Panc1 (cell line): ENCODE data around the gene TMSB10. TPM values are rescaled to one million over a fixed set of nuclear protein-coding genes. Genes with fewer than 3 reads are reported as not detected.
A peak's percentile ranks its signal among the peaks of the same experiment; 100 is the strongest.

Experiments used
- ATAC-seq: fragments of 200-7000 bp; cut with Tn5 transposase; 2 replicates; pipeline ENCODE4 v1.9.1; 2020; ENCODE audit warnings: mild to moderate bottlenecking, moderate library complexity
- BruUV-seq: library from RNA; stranded (reverse); fragments of 400-500 nt; replicated peaks from 2 replicates; lab custom pipeline; 2021; lab: Mats Ljungman, UMichigan
- CTCF ChIA-PET: fragments of 300-600 bp; sonication (Branson Sonifier 250); formaldehyde crosslinking; loops from one replicate; lab custom pipeline; 2022; ENCODE audit warnings: antibody characterized with exemption; lab: Charles Lee
- POLR2A ChIA-PET: fragments of 300-600 bp; sonication (Branson Sonifier 250); formaldehyde crosslinking; loops from one replicate; lab custom pipeline; 2022; ENCODE audit warnings: antibody characterized with exemption; lab: Charles Lee
- DNase-seq: peaks from one replicate; pipeline ENCODE4 v3.0.0-alpha.2; 2010; ENCODE audit warnings: low read depth, low spot score
- H3K27ac ChIP-seq: 2 replicates; pipeline ENCODE4 v1.5.1; 2011; ENCODE audit warnings: mild to moderate bottlenecking, low read length, inconsistent platforms
- H3K27me3 ChIP-seq: fragments of 200-500 bp; sonication (Bioruptor generic); 2 replicates; pipeline ENCODE4 v1.6.0; 2014; ENCODE audit warnings: low read length, inconsistent platforms; ENCODE audit not compliant: control insufficient read depth, insufficient read depth
- H3K36me3 ChIP-seq: fragments of 200-500 bp; sonication (Bioruptor generic); 2 replicates; pipeline ENCODE4 v1.5.1; 2014; ENCODE audit warnings: inconsistent platforms, mild to moderate bottlenecking, low read length, moderate library complexity; ENCODE audit not compliant: control insufficient read depth, insufficient read depth
- H3K4me1 ChIP-seq: 2 replicates; pipeline ENCODE4 v1.5.1; 2011; ENCODE audit warnings: inconsistent platforms, mild to moderate bottlenecking, low read length, moderate library complexity; ENCODE audit not compliant: control insufficient read depth, insufficient read depth
- H3K4me3 ChIP-seq, 2 experiments: 2 replicates each; pipeline ENCODE4 v1.5.1; 2011 to 2012; ENCODE audit warnings: low read depth in 2 of 2, low read length in 2 of 2, mild to moderate bottlenecking in 2 of 2, inconsistent platforms in 1 of 2, moderate library complexity in 1 of 2
- H3K9me3 ChIP-seq: fragments of 200-500 bp; sonication (Bioruptor generic); 2 replicates; pipeline ENCODE4 v1.5.1; 2014; ENCODE audit warnings: low read depth, mild to moderate bottlenecking, inconsistent platforms, low read length, moderate library complexity; ENCODE audit not compliant: control insufficient read depth, insufficient read depth
- POLR2AphosphoS5 ChIP-seq: IDR thresholded peaks from 2 replicates; pipeline ENCODE4 v1.6.1; 2012; ENCODE audit warnings: mild to moderate bottlenecking, low read depth, low read length, moderate library complexity
- SIN3A ChIP-seq: IDR thresholded peaks from 2 replicates; pipeline ENCODE4 v1.6.1; 2012; ENCODE audit warnings: low read depth, mild to moderate bottlenecking, low read length, moderate library complexity, borderline replicate concordance; ENCODE audit not compliant: insufficient read depth
- TCF7L2 ChIP-seq: IDR thresholded peaks from 2 replicates; pipeline ENCODE4 v1.6.1; 2011; ENCODE audit warnings: mild to moderate bottlenecking, low read depth, low read length, inconsistent platforms
- in situ Hi-C: cut with HindIII; loops from 2 replicates; pipeline ENCODE4 v1.10.0; 2016; ENCODE audit warnings: low sequenced_read_pairs, low pct_unique_long_range_greater_than_20kb
- intact Hi-C: fragments of 100-400 bp; cut with micrococcal nuclease; formaldehyde crosslinking; loops from one replicate; pipeline ENCODE4 v1.10.0; 2022; ENCODE audit not compliant: unreplicated experiment
- total RNA-seq: library from RNA; stranded (reverse); gene quantifications from one replicate; pipeline ENCODE4 v1.2.1, GENCODE V29; 2021; ENCODE audit not compliant: unreplicated experiment
- TF ChIP-seq, protein P1 (sequence below): fragments of 450-650 bp; IDR thresholded peaks from 2 replicates; pipeline ENCODE4 v1.5.1; 2017; ENCODE audit warnings: mild to moderate bottlenecking
- TF ChIP-seq, protein P2 (sequence below), 2 experiments: IDR thresholded peaks; 2 replicates each; pipeline ENCODE4 v1.6.1; 2011 to 2012; ENCODE audit warnings: low read depth in 2 of 2, control low read depth in 1 of 2, low read length in 1 of 2, mild to moderate bottlenecking in 1 of 2, moderate library complexity in 1 of 2; ENCODE audit not compliant: insufficient read depth in 1 of 2

The TMSB10 gene
- total RNA-seq, 1 experiment from 2014 or later: 1,916 TPM

DNA sequence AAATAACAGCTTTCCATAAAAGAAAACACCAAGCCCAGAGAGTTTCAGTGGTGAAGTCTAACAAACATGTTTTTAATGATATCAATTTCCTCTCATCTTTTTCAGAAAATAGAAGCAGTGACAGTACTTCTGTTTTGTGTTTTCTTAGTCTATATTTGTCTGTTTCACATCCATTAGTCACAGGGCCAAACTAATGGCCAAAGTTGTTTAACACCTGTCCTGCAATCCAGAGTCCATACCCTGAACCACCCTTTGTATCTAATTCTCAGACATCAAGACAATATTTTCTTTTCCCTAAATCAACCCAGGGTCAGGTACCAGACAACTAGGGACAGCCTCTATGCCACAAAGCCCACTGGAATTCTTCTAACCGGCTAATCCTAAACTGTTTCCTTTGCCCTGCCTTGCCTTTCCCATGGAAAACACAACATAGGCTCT, 25.9 kb downstream of the TMSB10 start:
- CTCF ChIA-PET: no interaction called here
- no peak for TF ChIP-seq TCF7L2
- TF ChIP-seq POLR2AphosphoS5: no peak
- TF ChIP-seq SIN3A: no peak
- TF ChIP-seq, protein P1, sequence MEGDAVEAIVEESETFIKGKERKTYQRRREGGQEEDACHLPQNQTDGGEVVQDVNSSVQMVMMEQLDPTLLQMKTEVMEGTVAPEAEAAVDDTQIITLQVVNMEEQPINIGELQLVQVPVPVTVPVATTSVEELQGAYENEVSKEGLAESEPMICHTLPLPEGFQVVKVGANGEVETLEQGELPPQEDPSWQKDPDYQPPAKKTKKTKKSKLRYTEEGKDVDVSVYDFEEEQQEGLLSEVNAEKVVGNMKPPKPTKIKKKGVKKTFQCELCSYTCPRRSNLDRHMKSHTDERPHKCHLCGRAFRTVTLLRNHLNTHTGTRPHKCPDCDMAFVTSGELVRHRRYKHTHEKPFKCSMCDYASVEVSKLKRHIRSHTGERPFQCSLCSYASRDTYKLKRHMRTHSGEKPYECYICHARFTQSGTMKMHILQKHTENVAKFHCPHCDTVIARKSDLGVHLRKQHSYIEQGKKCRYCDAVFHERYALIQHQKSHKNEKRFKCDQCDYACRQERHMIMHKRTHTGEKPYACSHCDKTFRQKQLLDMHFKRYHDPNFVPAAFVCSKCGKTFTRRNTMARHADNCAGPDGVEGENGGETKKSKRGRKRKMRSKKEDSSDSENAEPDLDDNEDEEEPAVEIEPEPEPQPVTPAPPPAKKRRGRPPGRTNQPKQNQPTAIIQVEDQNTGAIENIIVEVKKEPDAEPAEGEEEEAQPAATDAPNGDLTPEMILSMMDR: no peak
- TF ChIP-seq, protein P2, sequence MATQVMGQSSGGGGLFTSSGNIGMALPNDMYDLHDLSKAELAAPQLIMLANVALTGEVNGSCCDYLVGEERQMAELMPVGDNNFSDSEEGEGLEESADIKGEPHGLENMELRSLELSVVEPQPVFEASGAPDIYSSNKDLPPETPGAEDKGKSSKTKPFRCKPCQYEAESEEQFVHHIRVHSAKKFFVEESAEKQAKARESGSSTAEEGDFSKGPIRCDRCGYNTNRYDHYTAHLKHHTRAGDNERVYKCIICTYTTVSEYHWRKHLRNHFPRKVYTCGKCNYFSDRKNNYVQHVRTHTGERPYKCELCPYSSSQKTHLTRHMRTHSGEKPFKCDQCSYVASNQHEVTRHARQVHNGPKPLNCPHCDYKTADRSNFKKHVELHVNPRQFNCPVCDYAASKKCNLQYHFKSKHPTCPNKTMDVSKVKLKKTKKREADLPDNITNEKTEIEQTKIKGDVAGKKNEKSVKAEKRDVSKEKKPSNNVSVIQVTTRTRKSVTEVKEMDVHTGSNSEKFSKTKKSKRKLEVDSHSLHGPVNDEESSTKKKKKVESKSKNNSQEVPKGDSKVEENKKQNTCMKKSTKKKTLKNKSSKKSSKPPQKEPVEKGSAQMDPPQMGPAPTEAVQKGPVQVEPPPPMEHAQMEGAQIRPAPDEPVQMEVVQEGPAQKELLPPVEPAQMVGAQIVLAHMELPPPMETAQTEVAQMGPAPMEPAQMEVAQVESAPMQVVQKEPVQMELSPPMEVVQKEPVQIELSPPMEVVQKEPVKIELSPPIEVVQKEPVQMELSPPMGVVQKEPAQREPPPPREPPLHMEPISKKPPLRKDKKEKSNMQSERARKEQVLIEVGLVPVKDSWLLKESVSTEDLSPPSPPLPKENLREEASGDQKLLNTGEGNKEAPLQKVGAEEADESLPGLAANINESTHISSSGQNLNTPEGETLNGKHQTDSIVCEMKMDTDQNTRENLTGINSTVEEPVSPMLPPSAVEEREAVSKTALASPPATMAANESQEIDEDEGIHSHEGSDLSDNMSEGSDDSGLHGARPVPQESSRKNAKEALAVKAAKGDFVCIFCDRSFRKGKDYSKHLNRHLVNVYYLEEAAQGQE (IDR thresholded peaks at IDR 0.05; ENCODE audit: insufficient read depth in 1 of 2, low read depth in 2 of 2, low read length in 1 of 2): no peak
- Histone ChIP-seq H3K9me3 (no peaks in the 10 kb centered on the region), H3K27ac (no peak overlapping the region), H3K36me3 (no peaks in the 10 kb centered on the region), H3K4me1 (no peaks in the 10 kb centered on the region), H3K4me3 (no peak overlapping the region), H3K27me3 (no peaks in the 10 kb centered on the region)
- in situ Hi-C loops: no loop called here
- POLR2A ChIA-PET: no interaction called here
- intact Hi-C loops: no loop called here
- DNase-seq: no peak
- no peak for ATAC-seq
- BruUV-seq: no TSS peak

DNA sequence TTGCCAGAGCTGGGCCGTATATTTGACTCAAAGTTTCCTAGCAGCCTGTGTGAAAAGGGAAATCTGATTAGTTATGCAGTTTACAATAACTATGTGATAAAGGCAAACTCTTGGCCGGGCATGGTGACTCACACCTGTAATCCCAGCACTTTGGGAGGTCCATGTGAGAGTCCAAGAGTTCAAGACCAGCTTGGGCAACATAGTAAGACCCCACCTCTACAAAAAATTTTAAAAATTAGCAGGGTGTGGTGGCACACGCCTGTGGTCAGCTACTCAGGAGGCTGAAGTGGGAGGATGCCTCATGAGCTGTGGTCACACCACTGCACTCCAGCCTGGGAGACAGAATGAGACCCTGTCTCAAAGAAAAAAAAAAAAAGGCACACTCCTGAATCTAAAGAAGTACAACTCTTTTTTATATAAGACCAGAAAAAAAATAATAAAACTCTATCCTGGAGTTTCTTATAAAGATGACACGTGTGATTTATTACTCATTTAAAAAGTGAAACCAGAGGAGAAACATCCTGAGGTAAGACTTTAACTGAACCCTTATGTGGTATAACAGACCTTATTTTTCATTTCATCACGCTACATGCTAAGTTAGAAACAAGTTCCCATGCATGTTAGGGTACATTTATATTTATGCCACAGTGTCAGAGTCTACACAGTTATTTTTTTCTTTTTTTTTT, 32.9 kb downstream of the TMSB10 start:
- Histone ChIP-seq H3K9me3 (no peaks in the 10 kb centered on the region), H3K4me1 (0 out of 2 replicates have a peak, but pooled peaks cover 6% of the 10 kb centered on the region), H3K27me3 (no peaks in the 10 kb centered on the region), H3K36me3 (no peaks in the 10 kb centered on the region), H3K27ac (peak overlapping the region; percentile 19; the same call in 1 of the 2 replicates), H3K4me3 (no peak overlapping the region)
- POLR2A ChIA-PET: interaction anchor here (0.6 to 0.7 kb wide), 3 partner anchors 12 to 322 kb away, joined by 3 to 5 read pairs (median 4); no protein-coding TSS in a partner anchor
- DNase-seq: no peak
- CTCF ChIA-PET: interaction anchor here (0.6 kb wide), 2 partner anchors 8 to 9 kb away, joined by 5 read pairs; no protein-coding TSS in a partner anchor
- intact Hi-C loops (no loop called here), in situ Hi-C loops (no loop called here)
- no peak for ATAC-seq
- BruUV-seq: no TSS peak
- TF ChIP-seq SIN3A (no peak), POLR2AphosphoS5 (no peak), TCF7L2 (no peak)
- TF ChIP-seq, protein P1: no peak
- TF ChIP-seq, protein P2 (IDR thresholded peaks at IDR 0.05; ENCODE audit: insufficient read depth in 1 of 2, low read depth in 2 of 2, low read length in 1 of 2): no peak
